Activated CD8-positive, alpha-beta T cell treated with anti-CD3 and anti-CD28 coated beads for 36 hours (primary cell): ENCODE data around the gene AMDHD2. TPM values are rescaled to one million over a fixed set of nuclear protein-coding genes. Genes with fewer than 3 reads are reported as not detected.

Experiments used
- ATAC-seq: fragments of 200-7000 bp; cut with Tn5 transposase; one replicate; pipeline ENCODE4 v1.10.0; 2021; ENCODE audit warnings: mild to moderate bottlenecking, moderate library complexity
- CTCF ChIA-PET: fragments of 350-600 bp; sonication (Branson Sonifier 250); formaldehyde crosslinking; loops from one replicate; lab custom pipeline; 2021; ENCODE audit warnings: antibody characterized with exemption; lab: Charles Lee
- POLR2A ChIA-PET: fragments of 350-600 bp; sonication (Branson Sonifier 250); formaldehyde crosslinking; loops from one replicate; lab custom pipeline; 2021; ENCODE audit warnings: antibody characterized with exemption; lab: Charles Lee
- DNase-seq: peaks from one replicate; pipeline ENCODE4 v3.0.0-alpha.2; 2020
- H3K27ac Mint-ChIP-seq: one replicate; pipeline ENCODE4 v1.8.0; 2021; ENCODE audit warnings: mild to moderate bottlenecking, mixed read lengths
- H3K27me3 Mint-ChIP-seq: one replicate; pipeline ENCODE4 v1.8.0; 2021; ENCODE audit warnings: mixed read lengths
- H3K36me3 Mint-ChIP-seq: one replicate; pipeline ENCODE4 v1.8.0; 2021; ENCODE audit warnings: low read depth, mixed read lengths
- H3K4me1 Mint-ChIP-seq: one replicate; pipeline ENCODE4 v1.8.0; 2021; ENCODE audit warnings: low read depth, mixed read lengths
- H3K4me3 Mint-ChIP-seq: one replicate; pipeline ENCODE4 v1.8.0; 2021; ENCODE audit warnings: mild to moderate bottlenecking, moderate library complexity, mixed read lengths
- H3K9me3 Mint-ChIP-seq: one replicate; pipeline ENCODE4 v1.8.0; 2021; ENCODE audit warnings: mixed read lengths
- CTCF ChIP-seq: fragments of 200-600 bp; IDR thresholded peaks from one replicate; pipeline ENCODE4 v1.8.0; 2022; ENCODE audit warnings: antibody characterized with exemption, mild to moderate bottlenecking
- intact Hi-C: fragments of 100-400 bp; cut with micrococcal nuclease; formaldehyde crosslinking; loops from one replicate; pipeline ENCODE4 v1.10.0; 2022
- total RNA-seq, 2 experiments: library from RNA; stranded (reverse); gene quantifications; one replicate each; pipeline ENCODE4 v1.2.3, GENCODE V29; 2021

The AMDHD2 gene
- total RNA-seq, 2 experiments from 2014 or later, result 28.2 to 29.0 TPM

DNA sequence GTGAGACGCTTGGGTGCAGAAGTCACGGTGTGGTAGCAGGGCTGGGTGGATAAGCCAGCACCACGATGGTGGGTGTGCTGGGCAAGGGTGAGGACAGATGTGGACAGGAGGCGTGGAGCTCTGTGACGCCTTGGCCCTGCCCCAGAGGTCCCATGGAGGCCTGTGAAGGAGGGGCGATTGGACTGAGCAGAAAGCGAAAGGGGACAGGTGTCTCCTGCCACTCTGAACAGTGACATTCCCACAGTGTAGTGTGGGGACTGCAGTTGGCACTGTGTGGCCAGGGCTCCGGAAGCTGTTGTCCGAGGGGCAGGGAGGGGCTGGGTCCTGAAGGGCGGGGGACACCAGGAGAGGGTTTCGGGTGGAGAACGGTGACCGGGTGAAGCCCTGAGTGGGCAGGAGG is 37.9 kb upstream of the AMDHD2 start:
- Mint-ChIP-seq H3K27me3 (no peaks in the 10 kb centered on the region), H3K27ac (no peak overlapping the region), H3K4me3 (no peak overlapping the region), H3K4me1 (peaks cover 18% of the 10 kb centered on the region), H3K36me3 (no peaks in the 10 kb centered on the region), H3K9me3 (no peaks in the 10 kb centered on the region)
- ATAC-seq, result no peak
- no peak for DNase-seq
- no peak for TF ChIP-seq CTCF
- intact Hi-C loops, result no loop called here
- POLR2A ChIA-PET, result interaction anchor here (0.8 to 1.3 kb wide), 2 partner anchors 12 to 33 kb away, joined by 3 to 4 read pairs; no protein-coding TSS in a partner anchor
- CTCF ChIA-PET, result no interaction called here

DNA sequence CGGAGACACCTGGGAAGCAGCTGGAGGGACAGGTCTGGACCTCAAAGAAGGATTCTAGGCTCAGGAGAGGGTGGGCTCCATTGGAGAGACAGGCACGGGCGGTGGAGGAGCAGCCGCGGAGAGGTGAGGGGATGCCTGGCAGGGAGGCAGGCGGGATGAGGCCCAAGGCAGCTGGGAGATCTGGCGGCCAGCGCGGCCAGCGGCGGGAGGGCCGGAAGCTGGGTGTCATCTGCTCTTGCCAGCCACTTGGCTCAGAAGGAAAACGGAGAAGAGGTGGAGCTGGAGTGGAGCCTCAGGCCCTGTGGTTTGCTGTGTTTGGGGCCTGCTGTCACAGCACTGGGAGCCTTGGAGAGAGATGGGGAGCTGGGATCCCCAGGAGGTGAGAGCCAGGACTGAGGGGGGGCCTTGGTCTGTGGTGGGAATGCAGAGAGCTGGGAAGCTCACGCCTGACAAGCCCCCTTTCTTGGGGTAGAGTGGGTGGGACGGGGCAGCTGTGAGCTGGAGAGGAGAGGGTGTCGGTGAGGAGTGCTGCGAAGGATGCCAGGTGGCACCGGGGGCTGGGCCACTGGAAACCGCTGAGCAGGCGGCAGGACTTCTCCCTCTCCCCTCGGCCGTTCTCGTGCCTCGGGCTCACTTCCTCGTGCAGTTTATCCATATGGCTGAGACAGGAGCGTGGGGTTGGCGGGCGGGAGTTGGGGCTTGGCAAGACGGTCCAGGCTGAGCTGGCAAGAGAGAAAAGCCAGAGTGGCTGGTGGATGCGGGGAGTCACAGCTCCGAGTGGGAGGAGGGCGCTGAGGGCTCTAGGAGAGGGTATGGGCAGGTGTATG is 37.2 kb upstream of the AMDHD2 start:
- intact Hi-C loops, result no loop called here
- no peaks in the 10 kb centered on the region for H3K36me3 Mint-ChIP-seq
- ATAC-seq, result no peak

DNA sequence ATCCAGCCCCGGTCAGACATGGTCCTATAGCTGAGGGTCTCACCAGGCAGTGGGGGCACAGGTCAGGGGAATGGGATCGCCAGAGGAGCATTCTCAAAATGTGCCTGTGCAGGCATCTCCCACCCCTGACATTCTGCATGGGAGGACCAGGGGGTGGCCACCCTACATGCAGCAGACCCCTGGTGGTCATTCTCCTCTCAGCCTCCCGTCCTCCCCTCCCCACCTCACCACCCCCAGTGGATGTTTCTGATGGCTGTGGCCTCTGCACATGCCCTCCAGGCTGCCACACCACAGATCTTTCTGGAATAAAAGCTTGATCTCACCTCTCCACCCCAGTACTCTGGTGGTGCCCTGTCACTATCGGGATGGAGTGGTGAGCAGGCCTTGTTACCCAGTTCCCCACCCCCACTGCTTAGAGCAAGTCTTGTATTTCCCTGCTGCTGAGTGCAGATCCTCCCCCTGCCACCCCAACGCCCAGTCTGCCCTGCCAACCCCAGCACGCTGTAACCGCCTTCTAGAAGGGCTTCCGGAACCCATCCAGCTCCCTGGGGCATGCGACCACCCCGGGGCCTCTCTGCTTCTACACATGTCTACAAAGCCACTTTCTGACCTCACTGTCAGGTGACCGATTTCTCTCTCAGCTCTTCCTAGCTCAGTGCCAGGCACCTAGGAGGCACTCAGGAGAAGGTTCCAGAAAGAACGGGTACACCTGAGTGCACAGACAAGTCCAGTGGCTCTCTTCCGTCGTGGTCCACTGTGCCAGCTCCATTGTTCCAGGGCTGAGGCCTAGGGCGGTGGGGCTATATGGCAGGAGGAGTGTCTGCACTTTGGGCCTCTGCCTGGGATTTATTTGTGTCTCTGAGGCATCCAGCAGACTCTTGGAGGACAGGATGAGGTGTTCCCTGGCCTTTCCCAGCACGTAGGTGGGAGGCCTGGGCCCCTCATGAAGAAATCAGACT is 36.0 kb upstream of the AMDHD2 start:
- H3K4me3 Mint-ChIP-seq, result no peak overlapping the region
- no peaks in the 10 kb centered on the region for H3K9me3 Mint-ChIP-seq
- intact Hi-C loops, result no loop called here
- H3K36me3 Mint-ChIP-seq, result no peaks in the 10 kb centered on the region
- no peak overlapping the region for H3K27ac Mint-ChIP-seq
- H3K27me3 Mint-ChIP-seq, result no peaks in the 10 kb centered on the region
- ChIA-PET POLR2A (interaction anchor here (1.1 kb wide), 1 partner anchor 10 kb away, joined by 3 read pairs; no protein-coding TSS in a partner anchor), CTCF (no interaction called here)
- TF ChIP-seq CTCF, result no peak
- DNase-seq (no peak), ATAC-seq (no peak)
- H3K4me1 Mint-ChIP-seq, result peaks cover 21% of the 10 kb centered on the region

More for the DNA sequence above, 37.2 kb upstream of the AMDHD2 start:
- H3K4me1 Mint-ChIP-seq, result peaks cover 18% of the 10 kb centered on the region
- H3K27ac Mint-ChIP-seq, result no peak overlapping the region
- no peak overlapping the region for H3K4me3 Mint-ChIP-seq
- ChIA-PET POLR2A (interaction anchor here (0.8 to 1.3 kb wide), 2 partner anchors 13 to 32 kb away, joined by 3 to 4 read pairs; no protein-coding TSS in a partner anchor), CTCF (no interaction called here)
- no peak for DNase-seq
- TF ChIP-seq CTCF, result no peak
- no peaks in the 10 kb centered on the region for H3K9me3 Mint-ChIP-seq
- no peaks in the 10 kb centered on the region for H3K27me3 Mint-ChIP-seq

GRCh38 chr16:2484898-2485508 is 35.2 kb upstream of the AMDHD2 start:
- CTCF ChIA-PET, result no interaction called here
- no peak for DNase-seq
- intact Hi-C loops, result no loop called here
- no peaks in the 10 kb centered on the region for H3K9me3 Mint-ChIP-seq
- no peak overlapping the region for H3K27ac Mint-ChIP-seq
- no peaks in the 10 kb centered on the region for H3K27me3 Mint-ChIP-seq
- no peak for TF ChIP-seq CTCF
- no peaks in the 10 kb centered on the region for H3K36me3 Mint-ChIP-seq
- POLR2A ChIA-PET, result interaction anchor here (1.0 kb wide), 1 partner anchor 38 kb away, joined by 4 read pairs; no protein-coding TSS in a partner anchor
- ATAC-seq, result no peak
- H3K4me3 Mint-ChIP-seq, result no peak overlapping the region
- H3K4me1 Mint-ChIP-seq, result peaks cover 21% of the 10 kb centered on the region
